Natural killer cell (primary cell): ENCODE measurements around the gene CCKAR. TPM values are rescaled to one million over a fixed set of nuclear protein-coding genes. Genes with fewer than 3 reads are reported as not detected.

Source experiments
- ATAC-seq, 3 donors: fragments of 150-1000 bp in 2 of 3; fragments of 200-7000 bp in 1 of 3; cut with Tn5 transposase; 1 replicate in 1 of 3; 2 replicates in 2 of 3; pipeline ENCODE4 v1.10.0; 2021; ENCODE audit warnings: mild to moderate bottlenecking in 2 of 3, moderate library complexity in 2 of 3
- DNase-seq, 2 donors: peaks; one replicate each; pipeline versions ENCODE4 v3.0.0 to v3.0.0-alpha.2; 2013 to 2021; ENCODE audit warnings: mixed read lengths in 1 of 2
- H3K27ac ChIP-seq: one replicate; pipeline ENCODE4 v1.5.1; 2013; ENCODE audit warnings: mild to moderate bottlenecking, low read length
- H3K27me3 ChIP-seq: one replicate; pipeline ENCODE4 v1.6.1; 2013; ENCODE audit warnings: low read length; ENCODE audit not compliant: control insufficient read depth, insufficient read depth
- H3K36me3 ChIP-seq: one replicate; pipeline ENCODE4 v1.6.1; 2013; ENCODE audit warnings: low read length; ENCODE audit not compliant: control insufficient read depth, insufficient read depth
- H3K4me1 ChIP-seq: one replicate; pipeline ENCODE4 v1.6.1; 2013; ENCODE audit warnings: low read length; ENCODE audit not compliant: control insufficient read depth, insufficient read depth
- H3K4me3 ChIP-seq: one replicate; pipeline ENCODE4 v1.5.1; 2013; ENCODE audit warnings: low read length
- H3K9me3 ChIP-seq: one replicate; pipeline ENCODE4 v1.6.1; 2013; ENCODE audit warnings: low read length; ENCODE audit not compliant: control insufficient read depth, insufficient read depth
- H3K27ac Mint-ChIP-seq, 2 donors: one replicate each; pipeline ENCODE4 v1.8.0; 2022; ENCODE audit warnings: mild to moderate bottlenecking in 2 of 2, mixed read lengths in 2 of 2, moderate library complexity in 1 of 2
- H3K27me3 Mint-ChIP-seq, 2 donors: one replicate each; pipeline ENCODE4 v1.8.0; 2022; ENCODE audit warnings: low read depth in 2 of 2, mixed read lengths in 2 of 2
- H3K36me3 Mint-ChIP-seq: one replicate; pipeline ENCODE4 v1.8.0; 2022; ENCODE audit warnings: mixed read lengths
- H3K4me1 Mint-ChIP-seq, 2 donors: one replicate each; pipeline ENCODE4 v1.8.0; 2022; ENCODE audit warnings: mixed read lengths in 2 of 2
- H3K4me3 Mint-ChIP-seq: one replicate; pipeline ENCODE4 v1.8.0; 2022; ENCODE audit warnings: mild to moderate bottlenecking, moderate library complexity, mixed read lengths
- H3K9me3 Mint-ChIP-seq, 2 donors: one replicate each; pipeline ENCODE4 v1.8.0; 2022; ENCODE audit warnings: mixed read lengths in 2 of 2
- WGBS: methylation state at CpG from one replicate; pipeline ENCODE4 v1.1.7; 2013; ENCODE audit warnings: missing lambda C conversion rate; ENCODE audit not compliant: insufficient coverage; 5-methylcytosine and 5-hydroxymethylcytosine counted together
- intact Hi-C: fragments of 100-400 bp; cut with micrococcal nuclease; formaldehyde crosslinking; loops from one replicate; pipeline ENCODE4 v1.14.2; 2022
- total RNA-seq, 4 donors: library from RNA; stranded (reverse); fragments of 120-200 nt in 1 of 4; gene quantifications; one replicate each; pipeline versions ENCODE4 v1.2.3 to v1.2.4, GENCODE V29; 2013 to 2022
- TF ChIP-seq, protein P1 (sequence below): fragments of 200-600 bp; IDR thresholded peaks from one replicate; pipeline ENCODE4 v1.8.0; 2022; ENCODE audit warnings: antibody characterized with exemption

The CCKAR gene
- total RNA-seq, 3 donors from 2014 or later (not counting 1 experiment from before 2014, with no cell fraction given) = not detected

DNA sequence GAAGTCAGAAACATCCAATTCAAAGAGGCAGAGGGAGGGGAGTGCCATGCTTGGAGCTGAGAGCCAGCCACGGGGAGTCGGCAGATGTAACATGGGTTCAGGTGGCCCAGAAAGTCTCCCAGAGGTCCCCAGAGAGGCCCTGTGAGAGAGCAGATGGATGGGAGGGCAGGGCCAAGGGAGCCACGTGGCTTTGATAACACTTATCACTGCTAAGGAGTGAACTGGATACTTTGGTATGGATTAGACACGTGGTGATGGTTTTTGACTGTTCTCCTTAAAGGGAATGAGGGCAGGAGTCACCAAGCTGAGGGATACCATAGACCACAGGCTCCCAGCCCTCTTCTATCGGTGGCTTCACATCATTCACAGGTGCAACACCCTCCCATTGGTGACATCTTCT lies 13.7 kb downstream of the CCKAR start:
- WGBS = 75% methylated on average over 5 of the region's 5 CpGs
- no peaks in the 10 kb centered on the region for H3K9me3 ChIP-seq
- Mint-ChIP-seq H3K27ac (no peak overlapping the region), H3K9me3 (no peaks in the 10 kb centered on the region), H3K4me3 (no peak overlapping the region), H3K4me1 (no peaks in the 10 kb centered on the region), H3K27me3 (peaks cover 8 to 10% of the 10 kb centered on the region in 2 donors), H3K36me3 (no peaks in the 10 kb centered on the region)
- no peaks in the 10 kb centered on the region for H3K4me1 ChIP-seq
- DNase-seq (no peak), ATAC-seq (no peak)
- no peak overlapping the region for H3K4me3 ChIP-seq
- H3K27me3 ChIP-seq = no peaks in the 10 kb centered on the region
- TF ChIP-seq, protein P1, sequence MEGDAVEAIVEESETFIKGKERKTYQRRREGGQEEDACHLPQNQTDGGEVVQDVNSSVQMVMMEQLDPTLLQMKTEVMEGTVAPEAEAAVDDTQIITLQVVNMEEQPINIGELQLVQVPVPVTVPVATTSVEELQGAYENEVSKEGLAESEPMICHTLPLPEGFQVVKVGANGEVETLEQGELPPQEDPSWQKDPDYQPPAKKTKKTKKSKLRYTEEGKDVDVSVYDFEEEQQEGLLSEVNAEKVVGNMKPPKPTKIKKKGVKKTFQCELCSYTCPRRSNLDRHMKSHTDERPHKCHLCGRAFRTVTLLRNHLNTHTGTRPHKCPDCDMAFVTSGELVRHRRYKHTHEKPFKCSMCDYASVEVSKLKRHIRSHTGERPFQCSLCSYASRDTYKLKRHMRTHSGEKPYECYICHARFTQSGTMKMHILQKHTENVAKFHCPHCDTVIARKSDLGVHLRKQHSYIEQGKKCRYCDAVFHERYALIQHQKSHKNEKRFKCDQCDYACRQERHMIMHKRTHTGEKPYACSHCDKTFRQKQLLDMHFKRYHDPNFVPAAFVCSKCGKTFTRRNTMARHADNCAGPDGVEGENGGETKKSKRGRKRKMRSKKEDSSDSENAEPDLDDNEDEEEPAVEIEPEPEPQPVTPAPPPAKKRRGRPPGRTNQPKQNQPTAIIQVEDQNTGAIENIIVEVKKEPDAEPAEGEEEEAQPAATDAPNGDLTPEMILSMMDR = no peak
- intact Hi-C loops = no loop called here
- H3K36me3 ChIP-seq = no peaks in the 10 kb centered on the region
- H3K27ac ChIP-seq = no peak overlapping the region

DNA sequence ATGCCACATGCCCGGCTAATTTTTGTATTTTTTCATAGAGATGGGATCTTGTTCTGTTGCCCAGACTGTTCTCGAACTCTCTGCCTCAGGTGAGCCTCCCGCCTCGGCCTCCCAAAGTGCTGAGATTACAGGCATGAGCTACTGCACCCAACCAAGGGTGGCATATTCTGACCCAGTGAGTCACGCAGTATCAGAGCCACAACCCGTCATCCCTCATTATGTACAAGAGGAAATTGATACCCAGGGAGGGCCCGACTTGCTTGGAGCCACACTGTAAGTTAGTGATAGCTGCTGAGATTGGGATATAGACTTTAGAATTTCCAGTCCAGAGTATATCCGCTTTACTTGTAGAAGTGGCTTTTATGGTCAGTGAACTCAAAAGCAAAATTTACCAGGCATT lies 14.6 kb downstream of the CCKAR start:
- Mint-ChIP-seq H3K27ac (no peak overlapping the region), H3K9me3 (no peaks in the 10 kb centered on the region), H3K4me3 (no peak overlapping the region), H3K4me1 (no peaks in the 10 kb centered on the region), H3K36me3 (no peaks in the 10 kb centered on the region), H3K27me3 (peaks cover 8 to 12% of the 10 kb centered on the region in 2 donors)
- DNase-seq (no peak), ATAC-seq (no peak)
- no peaks in the 10 kb centered on the region for H3K36me3 ChIP-seq
- WGBS = 79% methylated on average over 8 of the region's 8 CpGs
- H3K9me3 ChIP-seq = no peaks in the 10 kb centered on the region
- TF ChIP-seq, protein P1 = no peak
- intact Hi-C loops = no loop called here
- no peaks in the 10 kb centered on the region for H3K27me3 ChIP-seq
- no peaks in the 10 kb centered on the region for H3K4me1 ChIP-seq
- H3K4me3 ChIP-seq = no peak overlapping the region
- H3K27ac ChIP-seq = no peak overlapping the region

GRCh38 chr4:26474551-26474950 lies 15.7 kb downstream of the CCKAR start:
- Mint-ChIP-seq H3K4me1 (no peaks in the 10 kb centered on the region), H3K9me3 (no peaks in the 10 kb centered on the region), H3K27me3 (peaks cover 8 to 9% of the 10 kb centered on the region in 2 donors), H3K27ac (no peak overlapping the region), H3K4me3 (no peak overlapping the region), H3K36me3 (no peaks in the 10 kb centered on the region)
- no peak for ATAC-seq
- Histone ChIP-seq H3K27ac (no peak overlapping the region), H3K9me3 (no peaks in the 10 kb centered on the region), H3K4me1 (no peaks in the 10 kb centered on the region), H3K27me3 (no peaks in the 10 kb centered on the region), H3K36me3 (no peaks in the 10 kb centered on the region), H3K4me3 (no peak overlapping the region)
- DNase-seq = no peak
- intact Hi-C loops = no loop called here
- TF ChIP-seq, protein P1 = no peak
- WGBS = 75% methylated on average over 3 of the region's 3 CpGs

- Histone ChIP-seq H3K4me3 (no peak overlapping the region), H3K9me3 (no peaks in the 10 kb centered on the region), H3K4me1 (no peaks in the 10 kb centered on the region), H3K27me3 (no peaks in the 10 kb centered on the region), H3K27ac (no peak overlapping the region), H3K36me3 (no peaks in the 10 kb centered on the region)
- no peak for DNase-seq
- TF ChIP-seq, protein P1 = no peak
- no peaks in the 10 kb centered on the region for H3K4me1 Mint-ChIP-seq
- no peaks in the 10 kb centered on the region for H3K9me3 Mint-ChIP-seq
- intact Hi-C loops = no loop called here
- no peaks in the 10 kb centered on the region for H3K36me3 Mint-ChIP-seq
- ATAC-seq = no peak
- 95% methylated on average over 6 of the region's 8 CpGs for WGBS
- no peak overlapping the region for H3K4me3 Mint-ChIP-seq
- peaks cover 7 to 8% of the 10 kb centered on the region in 2 donors for H3K27me3 Mint-ChIP-seq
- no peak overlapping the region for H3K27ac Mint-ChIP-seq
Measured at GRCh38 chr4:26473893-26474292, 16.4 kb downstream of the CCKAR start.
